GM23248 (cell line): Measurements from ENCODE around the gene PTGER1. TPM values are rescaled to one million over a fixed set of nuclear protein-coding genes. Genes with fewer than 3 reads are reported as not detected.

ENCODE experiments used
- DNase-seq: peaks from one replicate; pipeline ENCODE4 v3.0.0-alpha.2; 2015
- H2AFZ ChIP-seq: fragments of 200-600 bp; sonication (generic); 2 replicates; pipeline ENCODE4 v1.6.1; 2016; ENCODE audit warnings: antibody characterized with exemption
- H3F3A ChIP-seq: fragments of 200-600 bp; sonication (generic); 2 replicates; pipeline ENCODE4 v1.6.1; 2016; ENCODE audit warnings: mild to moderate bottlenecking, antibody characterized with exemption, mixed run types; ENCODE audit not compliant: insufficient read depth
- H3K27ac ChIP-seq: fragments of 200-600 bp; sonication (generic); 2 replicates; pipeline ENCODE4 v1.5.1; 2016; ENCODE audit warnings: mild to moderate bottlenecking
- H3K27me3 ChIP-seq: fragments of 200-600 bp; sonication (generic); replicated peaks from 2 replicates; pipeline ENCODE4 v1.6.1; 2016; ENCODE audit warnings: mild to moderate bottlenecking; ENCODE audit not compliant: insufficient read depth
- H3K36me3 ChIP-seq: fragments of 200-600 bp; sonication (generic); 2 replicates; pipeline ENCODE4 v1.6.1; 2016; ENCODE audit warnings: low read depth, mild to moderate bottlenecking
- H3K4me1 ChIP-seq: fragments of 200-600 bp; sonication (generic); 2 replicates; pipeline ENCODE4 v1.6.1; 2016; ENCODE audit warnings: mild to moderate bottlenecking; ENCODE audit not compliant: insufficient read depth
- H3K4me2 ChIP-seq: fragments of 200-600 bp; sonication (generic); one replicate; pipeline ENCODE4 v1.6.1; 2016; ENCODE audit warnings: mild to moderate bottlenecking; ENCODE audit not compliant: unreplicated experiment
- H3K4me3 ChIP-seq: fragments of 200-600 bp; sonication (generic); 2 replicates; pipeline ENCODE4 v1.5.1; 2016; ENCODE audit warnings: mild to moderate bottlenecking
- H3K79me2 ChIP-seq: fragments of 200-600 bp; sonication (generic); 2 replicates; pipeline ENCODE4 v1.6.1; 2016; ENCODE audit warnings: mild to moderate bottlenecking; ENCODE audit not compliant: insufficient read depth
- H3K9ac ChIP-seq: fragments of 200-600 bp; sonication (generic); 2 replicates; pipeline ENCODE4 v1.6.1; 2016; ENCODE audit warnings: mild to moderate bottlenecking
- H3K9me2 ChIP-seq: fragments of 200-600 bp; sonication (generic); 2 replicates; pipeline ENCODE4 v1.6.1; 2016; ENCODE audit warnings: mixed run types, mild to moderate bottlenecking, moderate library complexity; ENCODE audit not compliant: insufficient read depth
- H3K9me3 ChIP-seq: fragments of 200-600 bp; sonication (generic); one replicate; pipeline ENCODE4 v1.6.1; 2017; ENCODE audit warnings: low read depth
- H4K20me1 ChIP-seq: fragments of 200-600 bp; sonication (generic); 2 replicates; pipeline ENCODE4 v1.6.0; 2016; ENCODE audit not compliant: insufficient read depth
- EZH2 ChIP-seq: fragments of 200-600 bp; sonication (generic); IDR thresholded peaks from 2 replicates; pipeline ENCODE4 v1.6.1; 2018; ENCODE audit warnings: antibody characterized with exemption, mild to moderate bottlenecking; ENCODE audit not compliant: insufficient read depth, poor library complexity, severe bottlenecking
- EZH2phosphoT487 ChIP-seq: fragments of 200-600 bp; sonication (generic); IDR thresholded peaks from 2 replicates; pipeline ENCODE4 v1.6.1; 2018; ENCODE audit warnings: antibody characterized with exemption, moderate library complexity, mild to moderate bottlenecking, low read depth; ENCODE audit not compliant: insufficient read depth
- WGBS, 2 experiments: methylation state at CpG; one replicate each; pipeline ENCODE4 v1.1.6; 2015 to 2017; ENCODE audit warnings: low lambda C conversion rate in 2 of 2, low coverage in 1 of 2; ENCODE audit errors: missing lambda C conversion rate in 2 of 2; 5-methylcytosine and 5-hydroxymethylcytosine counted together
- in situ Hi-C: fragments of 300-500 bp; cut with MboI; formaldehyde crosslinking; loops from 2 replicates; pipeline ENCODE4 v1.15.0; 2020
- polyA plus RNA-seq: library from polyadenylated mRNA; unstranded; fragments of >200 nt; fragmentation: Nextera tagmentation; extraction: Ambion mirVana; gene quantifications from 2 replicates; pipeline ENCODE4 v1.2.1, GENCODE V29; 2016
- total RNA-seq: library from RNA; depleted of rRNA; stranded (reverse); fragments of >200 nt; shearing (Covaris generic); gene quantifications from 2 replicates; pipeline ENCODE4 v1.2.3, GENCODE V29; 2014; rRNA removed

Gene PTGER1
- total RNA-seq (0.22 and 2.5 TPM in 2 replicates), polyA plus RNA-seq (0.79 and 0.80 TPM in 2 replicates)

- WGBS, 2 experiments: 8 to 10% methylated on average over 31 to 33 of the region's 33 CpGs
Measured at GRCh38 chr19:14475251-14476073, at the start of gene PTGER1. Gene PTGER1 (minus strand): TSS chr19:14475354. CDS start chr19:14474320, 1,034 bp downstream.

GRCh38 chr19:14520543-14520942, 45.4 kb upstream of the PTGER1 start:
- Histone ChIP-seq H3K9ac (no peak overlapping the region), H3K4me1 (peaks cover 18% of the 10 kb centered on the region), H3K27ac (peak overlapping the region; percentile 69), H3K27me3 (no peaks in the 10 kb centered on the region), H3F3A (peaks cover 21% of the 10 kb centered on the region), H3K36me3 (peaks cover 9% of the 10 kb centered on the region; the same call in 1 of the 2 replicates), H3K79me2 (peaks cover 21% of the 10 kb centered on the region), H3K4me2 (no peak overlapping the region), H3K4me3 (no peak overlapping the region), H3K9me2 (no peaks in the 10 kb centered on the region), H2AFZ (no peak overlapping the region), H4K20me1 (no peaks in the 10 kb centered on the region), H3K9me3 (no peaks in the 10 kb centered on the region)
- TF ChIP-seq EZH2 (no peak), EZH2phosphoT487 (no peak)
- in situ Hi-C loops: no loop called here
- WGBS, 2 experiments: 79% methylated on average over 4 of the region's 4 CpGs
- no peak for DNase-seq

More at GRCh38 chr19:14475251-14476073, at the start of gene PTGER1:
- no peak within 1 kb of the TSS for H3K27ac ChIP-seq
- H3K4me1 ChIP-seq: peaks cover 9% of the 10 kb centered on the region
- DNase-seq: peak; percentile 67
- H3K79me2 ChIP-seq: no peaks in the 10 kb centered on the region
- H3K9me3 ChIP-seq: no peaks in the 10 kb centered on the region
- H3K36me3 ChIP-seq: peaks cover 12% of the 10 kb centered on the region; the same call in 1 of the 2 replicates
- H4K20me1 ChIP-seq: no peaks in the 10 kb centered on the region
- H3K4me3 ChIP-seq: peak within 1 kb of the TSS; percentile 30; the same call in 1 of the 2 replicates
- peaks cover 6% of the 10 kb centered on the region; the same call in 1 of the 2 replicates for H3F3A ChIP-seq
- H2AFZ ChIP-seq: peak within 1 kb of the TSS; percentile 23; the same call in 1 of the 2 replicates
- no peak for TF ChIP-seq EZH2
- no peaks in the 10 kb centered on the region for H3K9me2 ChIP-seq
- H3K9ac ChIP-seq: 0 out of 2 replicates have a peak within 1 kb of the TSS, but pooled peaks have one; percentile 8
- no peaks in the 10 kb centered on the region for H3K27me3 ChIP-seq
- in situ Hi-C loops: no loop called here
- H3K4me2 ChIP-seq: peak within 1 kb of the TSS; percentile 52

GRCh38 chr19:14519860-14520407, 44.8 kb upstream of the PTGER1 start:
- H3K4me3 ChIP-seq: no peak overlapping the region
- TF ChIP-seq EZH2phosphoT487 (no peak), EZH2 (no peak)
- in situ Hi-C loops: no loop called here
- H2AFZ ChIP-seq: no peak overlapping the region
- peak overlapping the region; percentile 32 for H3K9ac ChIP-seq
- H3K4me2 ChIP-seq: no peak overlapping the region
- H3K27ac ChIP-seq: peak overlapping the region; percentile 69
- no peaks in the 10 kb centered on the region for H4K20me1 ChIP-seq
- peak; percentile 87 for DNase-seq
- H3K79me2 ChIP-seq: peaks cover 27% of the 10 kb centered on the region
- no peaks in the 10 kb centered on the region for H3K27me3 ChIP-seq
- H3K36me3 ChIP-seq: peaks cover 15% of the 10 kb centered on the region
- H3K9me3 ChIP-seq: no peaks in the 10 kb centered on the region
- 40 to 50% methylated on average over 2 of the region's 2 CpGs for WGBS, 2 experiments
- H3F3A ChIP-seq: peaks cover 26% of the 10 kb centered on the region
- no peaks in the 10 kb centered on the region for H3K9me2 ChIP-seq
- H3K4me1 ChIP-seq: peaks cover 24% of the 10 kb centered on the region

- Histone ChIP-seq H3K4me3 (peak overlapping the region; percentile 74; the same call in 1 of the 2 replicates), H2AFZ (peak overlapping the region; percentile 96), H3K79me2 (peaks cover 33% of the 10 kb centered on the region), H3K27me3 (no peaks in the 10 kb centered on the region), H3K4me1 (peaks cover 25% of the 10 kb centered on the region), H3K9me2 (no peaks in the 10 kb centered on the region), H4K20me1 (no peaks in the 10 kb centered on the region), H3K9ac (peak overlapping the region; percentile 32), H3K9me3 (no peaks in the 10 kb centered on the region), H3K4me2 (peak overlapping the region; percentile 78), H3K27ac (peak overlapping the region; percentile 69), H3K36me3 (peaks cover 21% of the 10 kb centered on the region), H3F3A (peaks cover 31% of the 10 kb centered on the region)
- DNase-seq: no peak
- TF ChIP-seq EZH2 (no peak), EZH2phosphoT487 (no peak)
- in situ Hi-C loops: no loop called here
- WGBS, 2 experiments: 87 to 90% methylated on average over 22 of the region's 22 CpGs
Measured at GRCh38 chr19:14519245-14519859, 44.2 kb upstream of the PTGER1 start.
